GM23248 (cell line): ENCODE measurements around the gene PEX5L.
"Not testable (repeated sequence)": the region's sequence is repeated elsewhere in the genome, so short reads cannot be mapped to it uniquely, and the experiment has no call there.

ENCODE experiments used
- EZH2 ChIP-seq: fragments of 200-600 bp; sonication (generic); IDR thresholded peaks from 2 replicates; pipeline ENCODE4 v1.6.1; 2018; ENCODE audit warnings: antibody characterized with exemption, mild to moderate bottlenecking; ENCODE audit not compliant: insufficient read depth, poor library complexity, severe bottlenecking
- EZH2phosphoT487 ChIP-seq: fragments of 200-600 bp; sonication (generic); IDR thresholded peaks from 2 replicates; pipeline ENCODE4 v1.6.1; 2018; ENCODE audit warnings: antibody characterized with exemption, moderate library complexity, mild to moderate bottlenecking, low read depth; ENCODE audit not compliant: insufficient read depth

DNA sequence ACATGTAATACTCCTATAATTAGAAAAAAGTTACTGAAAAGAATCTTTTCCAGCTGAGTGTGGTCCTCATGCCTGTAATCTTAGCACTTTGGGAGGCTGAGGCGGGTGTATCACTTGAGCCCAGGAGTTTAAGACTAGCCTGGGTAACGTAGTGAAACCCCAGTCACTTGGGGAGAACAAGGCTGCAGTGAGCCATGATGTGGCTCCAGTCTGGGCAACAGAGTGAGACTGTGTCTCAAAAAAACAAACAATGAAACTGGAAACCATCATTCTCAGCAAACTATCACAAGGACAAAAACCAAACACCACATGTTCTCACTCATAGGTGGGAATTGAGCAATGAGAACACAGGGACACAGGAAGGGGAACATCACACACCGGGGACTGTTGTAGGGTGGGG is 18.9 kb upstream of the PEX5L start:
- not testable (repeated sequence) for TF ChIP-seq EZH2, EZH2phosphoT487
